HEK293 (cell line): ENCODE data around the gene TRIM7.
A peak's percentile ranks its signal among the peaks of the same experiment; 100 is the strongest.

ENCODE experiments used
- HIC1 ChIP-seq: fragments of 450-650 bp; formaldehyde crosslinking; IDR thresholded peaks from 2 replicates; pipeline ENCODE4 v1.5.1; 2016; ENCODE audit warnings: missing biosample characterization, missing genetic modification characterization
- KLF10 ChIP-seq: fragments of 450-650 bp; IDR thresholded peaks from 2 replicates; pipeline ENCODE4 v1.5.1; 2018; ENCODE audit warnings: missing biosample characterization, mild to moderate bottlenecking, missing genetic modification characterization
- PATZ1 ChIP-seq: fragments of 450-650 bp; formaldehyde crosslinking; IDR thresholded peaks from 2 replicates; pipeline ENCODE4 v1.5.1; 2016; ENCODE audit warnings: missing biosample characterization, missing genetic modification characterization
- PRDM10 ChIP-seq: fragments of 450-650 bp; formaldehyde crosslinking; IDR thresholded peaks from 2 replicates; pipeline ENCODE4 v1.5.1; 2016; ENCODE audit warnings: missing biosample characterization, missing genetic modification characterization
- ZBTB11 ChIP-seq: fragments of 450-650 bp; formaldehyde crosslinking; conservative IDR thresholded peaks from 2 replicates; pipeline ENCODE4 v1.5.1; 2016; ENCODE audit warnings: low read depth, missing biosample characterization, missing genetic modification characterization
- ZBTB48 ChIP-seq: fragments of 450-650 bp; formaldehyde crosslinking; IDR thresholded peaks from 2 replicates; pipeline ENCODE4 v1.5.1; 2016; ENCODE audit warnings: missing biosample characterization, missing genetic modification characterization
- ZFP37 ChIP-seq: fragments of 450-650 bp; formaldehyde crosslinking; IDR thresholded peaks from 2 replicates; pipeline ENCODE4 v1.5.1; 2016; ENCODE audit warnings: missing biosample characterization, missing genetic modification characterization
- ZNF112 ChIP-seq: fragments of 450-650 bp; formaldehyde crosslinking; IDR thresholded peaks from 2 replicates; pipeline ENCODE4 v1.5.0; 2017; ENCODE audit warnings: missing biosample characterization, missing genetic modification characterization
- ZNF16 ChIP-seq: fragments of 450-650 bp; formaldehyde crosslinking; IDR thresholded peaks from 2 replicates; pipeline ENCODE4 v1.5.1; 2016; ENCODE audit warnings: low read depth, missing biosample characterization, missing genetic modification characterization
- ZNF2 ChIP-seq: fragments of 450-650 bp; formaldehyde crosslinking; IDR thresholded peaks from 2 replicates; pipeline ENCODE4 v1.5.1; 2016; ENCODE audit warnings: missing biosample characterization, missing genetic modification characterization
- ZNF311 ChIP-seq: fragments of 450-650 bp; formaldehyde crosslinking; IDR thresholded peaks from 2 replicates; pipeline ENCODE4 v1.5.1; 2017; ENCODE audit warnings: missing biosample characterization, missing genetic modification characterization, borderline replicate concordance
- ZNF423 ChIP-seq: fragments of 450-650 bp; formaldehyde crosslinking; IDR thresholded peaks from 2 replicates; pipeline ENCODE4 v1.5.1; 2016; ENCODE audit warnings: missing biosample characterization, missing genetic modification characterization
- ZNF449 ChIP-seq: fragments of 450-650 bp; formaldehyde crosslinking; IDR thresholded peaks from 2 replicates; pipeline ENCODE4 v1.5.1; 2017; ENCODE audit warnings: missing biosample characterization, mild to moderate bottlenecking, missing genetic modification characterization, moderate library complexity
- ZNF518A ChIP-seq: fragments of 450-650 bp; formaldehyde crosslinking; conservative IDR thresholded peaks from 2 replicates; pipeline ENCODE4 v1.5.1; 2016; ENCODE audit warnings: low read depth, missing biosample characterization, missing genetic modification characterization
- ZNF558 ChIP-seq: fragments of 450-650 bp; formaldehyde crosslinking; IDR thresholded peaks from 2 replicates; pipeline ENCODE4 v1.5.1; 2016; ENCODE audit warnings: missing biosample characterization, missing genetic modification characterization
- ZNF560 ChIP-seq: fragments of 450-650 bp; formaldehyde crosslinking; IDR thresholded peaks from 2 replicates; pipeline ENCODE4 v1.5.1; 2017; ENCODE audit warnings: missing biosample characterization, missing genetic modification characterization, borderline replicate concordance
- ZNF561 ChIP-seq: fragments of 450-650 bp; IDR thresholded peaks from 2 replicates; pipeline ENCODE4 v1.5.1; 2018; ENCODE audit warnings: missing biosample characterization, missing genetic modification characterization, borderline replicate concordance
- ZNF785 ChIP-seq: fragments of 450-650 bp; formaldehyde crosslinking; IDR thresholded peaks from 2 replicates; pipeline ENCODE4 v1.5.1; 2016; ENCODE audit warnings: missing biosample characterization, missing genetic modification characterization
- TF ChIP-seq, protein P1 (sequence below): fragments of 450-650 bp; formaldehyde crosslinking; IDR thresholded peaks from 2 replicates; pipeline ENCODE4 v1.5.1; 2016; ENCODE audit warnings: missing biosample characterization, missing genetic modification characterization

Gene TRIM7

DNA sequence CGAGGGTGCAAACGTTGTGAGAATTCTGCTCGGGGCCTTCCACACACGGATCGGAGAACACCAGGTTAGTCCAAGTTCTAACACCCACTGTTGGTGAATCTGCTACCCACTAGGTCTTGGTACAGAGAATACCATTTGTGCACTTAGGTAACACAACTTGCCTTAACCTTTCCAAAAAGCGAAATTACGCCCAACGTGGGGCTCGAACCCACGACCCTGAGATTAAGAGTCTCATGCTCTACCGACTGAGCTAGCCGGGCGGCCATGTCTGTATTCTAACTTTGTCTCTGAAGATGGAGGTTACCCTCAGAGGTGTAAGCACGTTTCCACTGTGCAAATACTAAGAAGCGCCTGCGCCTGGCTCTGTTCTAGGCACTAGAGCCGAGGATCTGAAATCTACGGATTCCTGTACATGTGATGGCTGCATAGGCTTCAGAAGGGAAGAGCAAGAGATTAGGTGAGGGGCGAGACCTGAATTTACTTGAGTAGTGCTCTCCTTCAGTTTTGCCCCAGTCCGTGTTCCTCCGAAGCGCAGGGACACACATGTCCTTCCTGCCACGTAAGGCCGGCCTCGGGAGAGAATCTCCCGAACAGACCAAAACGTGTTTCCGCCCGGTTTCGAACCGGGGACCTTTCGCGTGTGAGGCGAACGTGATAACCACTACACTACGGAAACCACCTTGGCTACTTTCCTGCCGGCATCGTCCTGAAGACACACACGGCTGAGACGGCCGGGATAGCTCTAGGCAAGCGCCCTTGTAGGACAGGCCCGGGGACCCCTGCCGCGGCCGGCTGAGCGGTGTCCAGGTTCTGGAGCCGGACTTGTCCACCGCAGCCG is 17.0 kb upstream of the TRIM7 start (continued):
- TF ChIP-seq, protein P1, sequence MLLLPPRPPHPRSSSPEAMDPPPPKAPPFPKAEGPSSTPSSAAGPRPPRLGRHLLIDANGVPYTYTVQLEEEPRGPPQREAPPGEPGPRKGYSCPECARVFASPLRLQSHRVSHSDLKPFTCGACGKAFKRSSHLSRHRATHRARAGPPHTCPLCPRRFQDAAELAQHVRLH (tag by site-specific recombination), result peak; percentile 85
- peak; percentile 85 for TF ChIP-seq PRDM10 (tag by site-specific recombination)
- TF ChIP-seq ZBTB48 (tag by site-specific recombination), result peak; percentile 83
- peak; percentile 60 for TF ChIP-seq ZNF561 (tag by site-specific recombination)
- peak; percentile 87 for TF ChIP-seq HIC1
- TF ChIP-seq ZBTB11 (tag by site-specific recombination), result peak; percentile 89
- peak; percentile 42; the same call in 1 of the 2 replicates for TF ChIP-seq ZNF785 (tag by site-specific recombination)
- TF ChIP-seq ZNF112 (tag by site-specific recombination), result no peak
- TF ChIP-seq ZNF560 (tag by site-specific recombination), result no peak
- peak; percentile 77 for TF ChIP-seq KLF10
- 0 out of 2 replicates have a peak, but pooled peaks have one; percentile 16 for TF ChIP-seq ZNF518A (tag by site-specific recombination)
- TF ChIP-seq ZNF423 (tag by site-specific recombination), result peak; percentile 74
- TF ChIP-seq ZFP37 (tag by site-specific recombination), result peak; percentile 81
- TF ChIP-seq ZNF16 (tag by site-specific recombination), result no peak
- peak; percentile 54; the same call in 1 of the 2 replicates for TF ChIP-seq PATZ1 (tag by site-specific recombination)
- TF ChIP-seq ZNF2, result peak; percentile 75
- peak; percentile 43; the same call in 1 of the 2 replicates for TF ChIP-seq ZNF558
- no peak for TF ChIP-seq ZNF311 (tag by site-specific recombination)
- TF ChIP-seq ZNF449, result peak; percentile 10; the same call in 1 of the 2 replicates
